ENCODE results near the gene PSMA6.

- TF ChIP-seq SUZ12 (IDR thresholded peaks at IDR 0.05) = no peak
- TF ChIP-seq HDGF (IDR thresholded peaks at IDR 0.05; ENCODE audit: borderline replicate concordance) = no peak
- TF ChIP-seq FOXA1 (IDR thresholded peaks at IDR 0.05) = no peak
- TF ChIP-seq FOXK2 (IDR thresholded peaks at IDR 0.05) = no peak
- TF ChIP-seq ARNT (IDR thresholded peaks at IDR 0.05) = no peak
- TF ChIP-seq PKNOX1 (IDR thresholded peaks at IDR 0.05) = no peak
- no peak for TF ChIP-seq FOXM1 (IDR thresholded peaks at IDR 0.05; ENCODE audit: borderline replicate concordance)
- no peak for TF ChIP-seq LEF1 (IDR thresholded peaks at IDR 0.05; ENCODE audit: borderline replicate concordance)
These were observed 43.4 kb downstream of the PSMA6 start for GRCh38 chr14:35335388-35336092.
